Thyroid gland (tissue), 4 donors: Measurements from ENCODE around the gene CAPZB.

ENCODE experiments used
- CTCF ChIP-seq, 6 experiments: fragments of 200-600 bp in 3 of 6; fragments of 450-650 bp in 3 of 6; sonication (generic) in 3 of 6; IDR thresholded peaks; one replicate each; pipeline ENCODE4 v1.5.1; 2016 to 2019; ENCODE audit warnings: antibody characterized with exemption in 6 of 6, mild to moderate bottlenecking in 2 of 6, inconsistent platforms in 1 of 6, moderate library complexity in 1 of 6
- POLR2A ChIP-seq, 2 donors: fragments of 450-650 bp; IDR thresholded peaks; one replicate each; pipeline ENCODE4 v1.6.1; 2017; ENCODE audit warnings: antibody characterized with exemption in 2 of 2, mild to moderate bottlenecking in 2 of 2, moderate library complexity in 1 of 2

- TF ChIP-seq CTCF (IDR thresholded peaks at IDR 0.05): no peak
- TF ChIP-seq POLR2A (IDR thresholded peaks at IDR 0.05): no peak
Measured at GRCh38 chr1:19462781-19463503, 22.4 kb downstream of the CAPZB start.
